HG03442 (cell line): ENCODE data around the gene TBC1D19.
"Not testable (repeated sequence)": the region's sequence is repeated elsewhere in the genome, so short reads cannot be mapped to it uniquely, and the experiment has no call there.

Experiments
- ATAC-seq: cut with Tn5 transposase; IDR thresholded peaks from one replicate; pipeline ENCODE4 v1.9.1; 2021; ENCODE audit warnings: mild to moderate bottlenecking, moderate library complexity; ENCODE audit not compliant: unreplicated experiment

Gene TBC1D19

GRCh38 chr4:26594778-26595177 is 10.9 kb downstream of the TBC1D19 start:
- no peak for ATAC-seq

- no peak for ATAC-seq
Measured at GRCh38 chr4:26596843-26597242, 13.0 kb downstream of the TBC1D19 start.

GRCh38 chr4:26601204-26601603 is 17.3 kb downstream of the TBC1D19 start:
- no peak for ATAC-seq

- ATAC-seq, result no peak
Measured at GRCh38 chr4:26607776-26608175, 23.9 kb downstream of the TBC1D19 start.

- ATAC-seq, result no peak
Measured at GRCh38 chr4:26609391-26609790, 25.5 kb downstream of the TBC1D19 start.

GRCh38 chr4:26609868-26610267 is 26.0 kb downstream of the TBC1D19 start:
- no peak for ATAC-seq

- ATAC-seq, result no peak
Measured at GRCh38 chr4:26611372-26611771, 27.5 kb downstream of the TBC1D19 start.

- ATAC-seq, result no peak
Measured at GRCh38 chr4:26611885-26612284, 28.0 kb downstream of the TBC1D19 start.

- ATAC-seq, result no peak
Measured at GRCh38 chr4:26613237-26613636, 29.4 kb downstream of the TBC1D19 start.

- ATAC-seq, result no peak
Measured at GRCh38 chr4:26613735-26614134, 29.9 kb downstream of the TBC1D19 start.

- no peak for ATAC-seq
Measured at GRCh38 chr4:26619784-26620183, 35.9 kb downstream of the TBC1D19 start.

- no peak for ATAC-seq
Measured at GRCh38 chr4:26621366-26621765, 37.5 kb downstream of the TBC1D19 start.

- no peak for ATAC-seq
Measured at GRCh38 chr4:26622913-26623312, 39.0 kb downstream of the TBC1D19 start.

- not testable (repeated sequence) for ATAC-seq
Measured at GRCh38 chr4:26626658-26627057, 42.8 kb downstream of the TBC1D19 start.

- ATAC-seq, result no peak
Measured at GRCh38 chr4:26632916-26633315, 49.0 kb downstream of the TBC1D19 start.

- ATAC-seq, result no peak
Measured at GRCh38 chr4:26634237-26634636, 50.4 kb downstream of the TBC1D19 start.

- no peak for ATAC-seq
Measured at GRCh38 chr4:26636458-26636857, 52.6 kb downstream of the TBC1D19 start.

- ATAC-seq, result not testable (repeated sequence)
Measured at GRCh38 chr4:26640639-26641038, 56.8 kb downstream of the TBC1D19 start.

- ATAC-seq, result no peak
Measured at GRCh38 chr4:26647523-26648224, 63.8 kb downstream of the TBC1D19 start.

GRCh38 chr4:26648260-26648659 is 64.4 kb downstream of the TBC1D19 start:
- ATAC-seq, result no peak

GRCh38 chr4:26660261-26660660 is 76.4 kb downstream of the TBC1D19 start:
- ATAC-seq, result no peak

- ATAC-seq, result no peak
Measured at GRCh38 chr4:26663888-26664287, 80.0 kb downstream of the TBC1D19 start.

GRCh38 chr4:26670903-26671537 is 87.1 kb downstream of the TBC1D19 start:
- no peak for ATAC-seq
